A549 (cell line): ENCODE measurements around the gene SERHL2. TPM values are rescaled to one million over a fixed set of nuclear protein-coding genes. Genes with fewer than 3 reads are reported as not detected.

Experiments
- ATAC-seq, 2 experiments: fragments of 200-7000 bp in 1 of 2; fragments of >200 bp in 1 of 2; cut with Nextera tagmentation in 1 of 2; cut with Tn5 transposase in 1 of 2; 3 replicates each; pipeline versions ENCODE4 v1.8.0 to v1.9.1; 2018 to 2020; ENCODE audit warnings: mild to moderate bottlenecking in 1 of 2, moderate library complexity in 1 of 2
- CTCF ChIA-PET: fragments of 300-600 bp; sonication (Branson Sonifier 250); formaldehyde crosslinking; extraction: SDS; loops from one replicate; lab custom pipeline; 2021; ENCODE audit warnings: antibody characterized with exemption, inconsistent platforms; lab: Yijun Ruan, JAX
- POLR2A ChIA-PET: fragments of 350-600 bp; formaldehyde crosslinking; extraction: SDS; loops from one replicate; lab custom pipeline; 2021; ENCODE audit warnings: antibody characterized with exemption, inconsistent platforms; lab: Yijun Ruan, JAX
- DNase-seq, 2 experiments: peaks; one replicate each; pipeline versions ENCODE4 v3.0.0 to v3.0.0-alpha.2; 2011 to 2016; ENCODE audit warnings: low read depth in 1 of 2, low spot score in 1 of 2
- FAIRE-seq: peaks from 2 replicates; lab custom pipeline; 2011; peaks lifted over from hg19 to GRCh38; lab: Jason Lieb, UNC
- H3K27ac ChIP-seq, 2 experiments: fragments of >200 bp; sonication (Bioruptor Twin); formaldehyde crosslinking; 3 replicates each; pipeline ENCODE4 v1.5.1; 2016 to 2017
- H3K4me1 ChIP-seq: fragments of >200 bp; sonication (Bioruptor Twin); formaldehyde crosslinking; 3 replicates; pipeline ENCODE4 v1.6.1; 2016
- H3K4me2 ChIP-seq: fragments of >200 bp; sonication (Bioruptor Twin); formaldehyde crosslinking; 3 replicates; pipeline ENCODE4 v1.6.1; 2016
- H3K4me3 ChIP-seq: fragments of >200 bp; sonication (Bioruptor Twin); formaldehyde crosslinking; 3 replicates; pipeline ENCODE4 v1.5.1; 2016
- H3K9me3 ChIP-seq: fragments of >200 bp; sonication (Bioruptor Twin); formaldehyde crosslinking; 3 replicates; pipeline ENCODE4 v1.6.1; 2016
- BHLHE40 ChIP-seq: IDR thresholded peaks from 2 replicates; pipeline ENCODE4 v1.6.1; 2012; ENCODE audit warnings: low read depth, low read length, inconsistent platforms
- CBX8 ChIP-seq: fragments of 200-600 bp; sonication (generic); IDR thresholded peaks from 2 replicates; pipeline ENCODE4 v1.6.1; 2016
- CHD4 ChIP-seq: fragments of 200-600 bp; sonication (generic); IDR thresholded peaks from 2 replicates; pipeline ENCODE4 v1.6.1; 2016; ENCODE audit warnings: antibody characterized with exemption, mild to moderate bottlenecking, borderline replicate concordance
- EP300 ChIP-seq, 2 experiments: fragments of >200 bp; sonication (Bioruptor Twin); formaldehyde crosslinking; IDR thresholded peaks; 2 replicates in 1 of 2; 3 replicates in 1 of 2; pipeline ENCODE4 v1.6.1; 2016 to 2017
- FOXS1 ChIP-seq: fragments of 250-450 bp; sonication (Bioruptor Pico); IDR thresholded peaks from 2 replicates; pipeline ENCODE4 v1.5.0; 2020; ENCODE audit warnings: mild to moderate bottlenecking, moderate library complexity
- GATA3 ChIP-seq: IDR thresholded peaks from 2 replicates; pipeline ENCODE4 v1.6.1; 2012; ENCODE audit warnings: borderline replicate concordance
- HDAC2 ChIP-seq: fragments of 200-600 bp; sonication (generic); IDR thresholded peaks from 2 replicates; pipeline ENCODE4 v1.6.1; 2016
- HEYL ChIP-seq: fragments of 250-450 bp; sonication (Bioruptor Pico); IDR thresholded peaks from 2 replicates; pipeline ENCODE4 v1.8.0; 2021; ENCODE audit warnings: mild to moderate bottlenecking, moderate library complexity
- JUN ChIP-seq, 2 experiments: fragments of >200 bp; sonication (Bioruptor Twin); formaldehyde crosslinking; IDR thresholded peaks; 2 replicates in 1 of 2; 3 replicates in 1 of 2; pipeline ENCODE4 v1.6.1; 2016 to 2017
- JUNB ChIP-seq: fragments of >200 bp; sonication (Bioruptor Twin); formaldehyde crosslinking; IDR thresholded peaks from 2 replicates; pipeline ENCODE4 v1.6.1; 2016
- KDM1A ChIP-seq: fragments of 200-600 bp; sonication (generic); IDR thresholded peaks from 2 replicates; pipeline ENCODE4 v1.6.1; 2016; ENCODE audit warnings: low read depth, mild to moderate bottlenecking
- MAX ChIP-seq: IDR thresholded peaks from 2 replicates; pipeline ENCODE4 v1.6.1; 2012
- MYC ChIP-seq: IDR thresholded peaks from 2 replicates; pipeline ENCODE4 v1.6.1; 2012; ENCODE audit warnings: mild to moderate bottlenecking, inconsistent platforms, low read length, improper control_type of control experiment, borderline replicate concordance
- NFE2L2 ChIP-seq: fragments of 150-350 bp; conservative IDR thresholded peaks from 2 replicates; pipeline ENCODE4 v1.6.1; 2014; ENCODE audit warnings: low read length
- NPAS2 ChIP-seq: fragments of 250-450 bp; sonication (Bioruptor Pico); IDR thresholded peaks from 2 replicates; pipeline ENCODE4 v1.8.0; 2022; ENCODE audit warnings: mild to moderate bottlenecking, moderate library complexity, borderline replicate concordance
- POLR2AphosphoS2 ChIP-seq: conservative IDR thresholded peaks from 2 replicates; pipeline ENCODE4 v1.6.1; 2012; ENCODE audit warnings: low read length, improper control_type of control experiment, inconsistent platforms
- RCOR1 ChIP-seq: fragments of 150-350 bp; IDR thresholded peaks from 2 replicates; pipeline ENCODE4 v1.6.1; 2014; ENCODE audit warnings: antibody characterized with exemption, low read length, low read depth
- RNF2 ChIP-seq: fragments of 200-600 bp; sonication (generic); IDR thresholded peaks from 2 replicates; pipeline ENCODE4 v1.6.1; 2016; ENCODE audit warnings: low read depth, mild to moderate bottlenecking, antibody characterized with exemption, moderate library complexity, borderline replicate concordance
- SMC3 ChIP-seq: fragments of >200 bp; sonication (Bioruptor Twin); formaldehyde crosslinking; IDR thresholded peaks from 3 replicates; pipeline ENCODE4 v1.6.1; 2018; ENCODE audit warnings: inconsistent platforms
- TFCP2L1 ChIP-seq: fragments of 250-450 bp; sonication (Bioruptor Pico); IDR thresholded peaks from 2 replicates; pipeline ENCODE4 v1.5.0; 2021; ENCODE audit warnings: mild to moderate bottlenecking
- TP53 ChIP-seq: fragments of 250-450 bp; sonication (Bioruptor Pico); IDR thresholded peaks from 2 replicates; pipeline ENCODE4 v1.5.0; 2021; ENCODE audit warnings: mild to moderate bottlenecking, moderate library complexity
- ZFP36 ChIP-seq: fragments of 450-650 bp; IDR thresholded peaks from 2 replicates; pipeline ENCODE4 v1.6.1; 2014; ENCODE audit warnings: borderline replicate concordance; ENCODE audit not compliant: partially characterized antibody
- ZNF302 ChIP-seq: fragments of 250-450 bp; sonication (Bioruptor Pico); IDR thresholded peaks from 2 replicates; pipeline ENCODE4 v1.9.0; 2021; ENCODE audit warnings: inconsistent platforms, mild to moderate bottlenecking, moderate library complexity
- ZSCAN20 ChIP-seq: fragments of 250-450 bp; sonication (Bioruptor Pico); IDR thresholded peaks from 2 replicates; pipeline ENCODE4 v1.8.0; 2022; ENCODE audit warnings: mild to moderate bottlenecking, moderate library complexity
- WGBS: methylation state at CpG from one replicate; pipeline ENCODE4 v1.1.6; 2017; ENCODE audit errors: missing lambda C conversion rate; 5-methylcytosine and 5-hydroxymethylcytosine counted together
- polyA plus RNA-seq, 4 experiments: library from polyadenylated mRNA; depleted of rRNA in 3 of 4; stranded (reverse); fragments of >200 nt; fragmentation: RNase III in 1 of 4; extraction: RNeasy Plus Mini Kit Qiagen cat#74134 plus additional on column Dnase treatment in 1 of 4; gene quantifications; 2 replicates in 3 of 4; 3 replicates in 1 of 4; pipeline ENCODE4 v1.2.3, GENCODE V29; 2011 to 2017
- TF ChIP-seq, protein P1 (sequence below): IDR thresholded peaks from 2 replicates; pipeline ENCODE4 v1.6.1; 2012
- TF ChIP-seq, protein P2 (sequence below): IDR thresholded peaks from 2 replicates; pipeline ENCODE4 v1.6.1; 2012; ENCODE audit warnings: low read depth, borderline replicate concordance
- TF ChIP-seq, protein P3 (sequence below): fragments of >200 bp; sonication (Bioruptor Twin); formaldehyde crosslinking; IDR thresholded peaks from 3 replicates; pipeline ENCODE4 v1.6.1; 2016
- TF ChIP-seq, protein P4 (sequence below): fragments of 250-450 bp; sonication (Bioruptor Pico); IDR thresholded peaks from 2 replicates; pipeline ENCODE4 v1.5.0; 2020; ENCODE audit warnings: low read depth, mild to moderate bottlenecking, moderate library complexity
- TF ChIP-seq, protein P5 (sequence below): fragments of >200 bp; sonication (Bioruptor Twin); formaldehyde crosslinking; IDR thresholded peaks from 2 replicates; pipeline ENCODE4 v1.6.1; 2016

Gene SERHL2
- polyA plus RNA-seq, 2 of the 4 experiments (the other 2 are of a cell fraction): 0.14 to 0.21 TPM

DNA sequence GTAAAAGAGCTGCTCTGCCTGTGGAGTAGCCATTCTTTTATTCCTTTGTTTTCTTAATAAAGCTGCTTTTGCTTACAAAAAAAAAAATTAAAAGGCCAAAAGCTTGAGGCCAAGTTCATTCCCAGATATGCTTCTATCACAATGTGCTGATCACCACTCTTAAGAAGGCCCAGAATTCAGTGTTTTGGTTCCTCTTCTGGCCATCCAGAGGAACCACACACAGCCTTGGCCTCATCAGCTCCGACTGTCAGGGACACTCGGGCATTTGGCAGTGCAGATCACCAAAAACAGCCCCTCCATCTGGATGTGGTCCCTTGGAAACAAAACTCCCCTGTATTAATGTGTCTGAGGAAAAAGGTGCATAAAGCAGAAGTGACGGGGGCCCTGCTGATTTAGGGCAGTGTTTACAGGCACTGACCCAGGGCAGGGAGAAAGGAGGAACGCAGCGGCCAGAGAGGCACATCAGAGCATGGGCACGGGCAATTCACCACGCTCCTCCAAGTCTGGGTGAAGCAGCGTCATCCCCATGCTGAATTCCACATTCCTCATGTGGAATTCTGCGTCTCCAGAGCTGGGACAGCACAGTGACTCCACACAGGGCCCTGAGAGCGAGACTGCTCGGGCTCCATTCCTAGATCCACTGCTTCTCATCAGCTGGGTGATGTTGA is 43.2 kb downstream of the SERHL2 start:
- no peaks in the 10 kb centered on the region for H3K9me3 ChIP-seq
- no peak for TF ChIP-seq NFE2L2
- TF ChIP-seq ZFP36: no peak
- TF ChIP-seq MAX: no peak
- TF ChIP-seq TP53 (CRISPR knock-in tag): no peak
- TF ChIP-seq ZNF302: no peak
- no peak for TF ChIP-seq EP300 (IDR thresholded peaks at IDR 0.05)
- TF ChIP-seq ZSCAN20: no peak
- no peak for TF ChIP-seq KDM1A
- TF ChIP-seq CHD4: no peak
- TF ChIP-seq CBX8: no peak
- TF ChIP-seq RNF2: no peak
- no peak for TF ChIP-seq RCOR1
- no peak for TF ChIP-seq JUN (IDR thresholded peaks at IDR 0.05)
- TF ChIP-seq NPAS2 (CRISPR knock-in tag): no peak
- TF ChIP-seq JUNB: no peak
- TF ChIP-seq HEYL (CRISPR knock-in tag): no peak
- no peak for TF ChIP-seq MYC
- TF ChIP-seq, protein P1, sequence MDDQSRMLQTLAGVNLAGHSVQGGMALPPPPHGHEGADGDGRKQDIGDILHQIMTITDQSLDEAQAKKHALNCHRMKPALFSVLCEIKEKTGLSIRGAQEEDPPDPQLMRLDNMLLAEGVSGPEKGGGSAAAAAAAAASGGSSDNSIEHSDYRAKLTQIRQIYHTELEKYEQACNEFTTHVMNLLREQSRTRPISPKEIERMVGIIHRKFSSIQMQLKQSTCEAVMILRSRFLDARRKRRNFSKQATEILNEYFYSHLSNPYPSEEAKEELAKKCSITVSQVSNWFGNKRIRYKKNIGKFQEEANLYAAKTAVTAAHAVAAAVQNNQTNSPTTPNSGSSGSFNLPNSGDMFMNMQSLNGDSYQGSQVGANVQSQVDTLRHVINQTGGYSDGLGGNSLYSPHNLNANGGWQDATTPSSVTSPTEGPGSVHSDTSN: no peak
- WGBS: 96% methylated on average over 11 of the region's 11 CpGs
- no peaks in the 10 kb centered on the region for H3K4me1 ChIP-seq
- no peak for DNase-seq
- peak in 1 of 2 experiments; percentile 54; a peak in 2 of 6 replicates for ATAC-seq
- no peak for FAIRE-seq
- H3K27ac ChIP-seq: no peak overlapping the region
- H3K4me2 ChIP-seq: no peak overlapping the region
- ChIA-PET POLR2A (no interaction called here), CTCF (no interaction called here)
- H3K4me3 ChIP-seq: no peak overlapping the region

DNA sequence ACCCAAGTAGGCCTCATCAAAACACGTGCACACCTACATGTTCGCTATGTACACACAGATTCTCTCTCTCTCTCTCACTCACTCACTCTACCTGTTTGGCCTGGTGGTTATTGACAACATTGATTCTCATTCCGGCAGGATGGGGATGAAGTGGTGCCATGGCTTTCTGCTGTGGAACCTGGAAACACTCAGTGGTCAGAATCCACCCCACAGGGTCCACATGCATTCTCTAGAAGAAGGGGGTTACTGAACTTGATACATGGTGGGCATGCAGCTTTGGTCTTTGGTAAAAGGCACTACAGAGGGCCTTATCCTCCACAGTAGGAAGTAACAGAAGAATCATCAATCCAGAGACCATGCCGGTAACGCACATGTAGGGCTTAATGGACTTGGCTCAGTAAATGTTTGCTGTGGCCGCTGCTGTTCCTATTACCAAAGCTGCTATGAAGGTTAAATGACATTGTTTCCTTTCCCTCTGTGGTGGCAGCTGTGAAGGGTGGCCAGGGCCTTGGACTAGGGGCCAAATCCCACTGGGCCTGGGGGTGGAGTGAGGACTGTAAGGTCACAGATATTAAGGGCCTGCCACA is 48.2 kb downstream of the SERHL2 start:
- ATAC-seq (no peak), FAIRE-seq (no peak), DNase-seq (no peak)
- H3K4me2 ChIP-seq: no peak overlapping the region
- 93% methylated on average over 6 of the region's 6 CpGs for WGBS
- H3K4me3 ChIP-seq: no peak overlapping the region
- ChIA-PET POLR2A (interaction anchor here (1.2 kb wide), 1 partner anchor 12 kb away, joined by 5 read pairs; the partner anchor contains the start of gene POLDIP3), CTCF (no interaction called here)
- H3K27ac ChIP-seq: no peak overlapping the region
- no peaks in the 10 kb centered on the region for H3K9me3 ChIP-seq
- TF ChIP-seq, protein P2, sequence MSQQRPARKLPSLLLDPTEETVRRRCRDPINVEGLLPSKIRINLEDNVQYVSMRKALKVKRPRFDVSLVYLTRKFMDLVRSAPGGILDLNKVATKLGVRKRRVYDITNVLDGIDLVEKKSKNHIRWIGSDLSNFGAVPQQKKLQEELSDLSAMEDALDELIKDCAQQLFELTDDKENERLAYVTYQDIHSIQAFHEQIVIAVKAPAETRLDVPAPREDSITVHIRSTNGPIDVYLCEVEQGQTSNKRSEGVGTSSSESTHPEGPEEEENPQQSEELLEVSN: no peak
- TF ChIP-seq NPAS2 (CRISPR knock-in tag) (no peak), RCOR1 (no peak), BHLHE40 (no peak), POLR2AphosphoS2 (no peak), SMC3 (no peak), ZSCAN20 (no peak), TFCP2L1 (CRISPR knock-in tag) (no peak), FOXS1 (CRISPR knock-in tag) (no peak), ZNF302 (no peak), GATA3 (no peak), HDAC2 (no peak)
- TF ChIP-seq, protein P3, sequence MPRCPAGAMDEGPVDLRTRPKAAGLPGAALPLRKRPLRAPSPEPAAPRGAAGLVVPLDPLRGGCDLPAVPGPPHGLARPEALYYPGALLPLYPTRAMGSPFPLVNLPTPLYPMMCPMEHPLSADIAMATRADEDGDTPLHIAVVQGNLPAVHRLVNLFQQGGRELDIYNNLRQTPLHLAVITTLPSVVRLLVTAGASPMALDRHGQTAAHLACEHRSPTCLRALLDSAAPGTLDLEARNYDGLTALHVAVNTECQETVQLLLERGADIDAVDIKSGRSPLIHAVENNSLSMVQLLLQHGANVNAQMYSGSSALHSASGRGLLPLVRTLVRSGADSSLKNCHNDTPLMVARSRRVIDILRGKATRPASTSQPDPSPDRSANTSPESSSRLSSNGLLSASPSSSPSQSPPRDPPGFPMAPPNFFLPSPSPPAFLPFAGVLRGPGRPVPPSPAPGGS: no peak
- TF ChIP-seq, protein P4, sequence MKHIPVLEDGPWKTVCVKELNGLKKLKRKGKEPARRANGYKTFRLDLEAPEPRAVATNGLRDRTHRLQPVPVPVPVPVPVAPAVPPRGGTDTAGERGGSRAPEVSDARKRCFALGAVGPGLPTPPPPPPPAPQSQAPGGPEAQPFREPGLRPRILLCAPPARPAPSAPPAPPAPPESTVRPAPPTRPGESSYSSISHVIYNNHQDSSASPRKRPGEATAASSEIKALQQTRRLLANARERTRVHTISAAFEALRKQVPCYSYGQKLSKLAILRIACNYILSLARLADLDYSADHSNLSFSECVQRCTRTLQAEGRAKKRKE: no peak
- TF ChIP-seq, protein P5, sequence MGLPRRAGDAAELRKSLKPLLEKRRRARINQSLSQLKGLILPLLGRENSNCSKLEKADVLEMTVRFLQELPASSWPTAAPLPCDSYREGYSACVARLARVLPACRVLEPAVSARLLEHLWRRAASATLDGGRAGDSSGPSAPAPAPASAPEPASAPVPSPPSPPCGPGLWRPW: no peak
- H3K4me1 ChIP-seq: no peaks in the 10 kb centered on the region
